T-helper 2 cell treated with Interferon-gamma antibody and Interleukin-4, amounts not matched to agents 5 μg/mL and 100 μg/mL, for 36 hours (primary cell): Measurements from ENCODE around the gene BCR.

Experiments used
- DNase-seq: peaks from one replicate; pipeline ENCODE4 v3.0.0; 2021; ENCODE audit warnings: low spot score
- H3K27ac Mint-ChIP-seq: one replicate; pipeline ENCODE4 v1.8.0; 2021; ENCODE audit warnings: mild to moderate bottlenecking, mixed read lengths
- H3K27me3 Mint-ChIP-seq: one replicate; pipeline ENCODE4 v1.8.0; 2021; ENCODE audit warnings: low read depth, mixed read lengths
- H3K36me3 Mint-ChIP-seq: one replicate; pipeline ENCODE4 v1.8.0; 2021; ENCODE audit warnings: low read depth, mixed read lengths
- H3K4me1 Mint-ChIP-seq: one replicate; pipeline ENCODE4 v1.8.0; 2021; ENCODE audit warnings: low read depth, mixed read lengths
- H3K4me3 Mint-ChIP-seq: one replicate; pipeline ENCODE4 v1.8.0; 2022; ENCODE audit warnings: mild to moderate bottlenecking, moderate library complexity, mixed read lengths
- H3K9me3 Mint-ChIP-seq: one replicate; pipeline ENCODE4 v1.8.0; 2021; ENCODE audit warnings: mixed read lengths

Gene BCR

GRCh38 chr22:23175817-23176644 is 4.3 kb upstream of the BCR start:
- H3K4me1 Mint-ChIP-seq = peaks cover 21% of the 10 kb centered on the region
- peaks cover 5% of the 10 kb centered on the region for H3K36me3 Mint-ChIP-seq
- H3K27ac Mint-ChIP-seq = peak overlapping the region; percentile 21
- no peak overlapping the region for H3K4me3 Mint-ChIP-seq
- no peak for DNase-seq
- H3K9me3 Mint-ChIP-seq = peaks cover 8% of the 10 kb centered on the region
- H3K27me3 Mint-ChIP-seq = no peaks in the 10 kb centered on the region

GRCh38 chr22:23176645-23177027 is 3.7 kb upstream of the BCR start:
- no peak for DNase-seq
- Mint-ChIP-seq H3K9me3 (peaks cover 8% of the 10 kb centered on the region), H3K4me1 (peaks cover 21% of the 10 kb centered on the region), H3K27me3 (no peaks in the 10 kb centered on the region), H3K36me3 (peaks cover 5% of the 10 kb centered on the region), H3K27ac (peak overlapping the region; percentile 21), H3K4me3 (no peak overlapping the region)

GRCh38 chr22:23177197-23177596 is 3.1 kb upstream of the BCR start:
- Mint-ChIP-seq H3K4me1 (peaks cover 27% of the 10 kb centered on the region), H3K9me3 (peaks cover 8% of the 10 kb centered on the region), H3K4me3 (no peak overlapping the region), H3K27me3 (no peaks in the 10 kb centered on the region), H3K36me3 (peaks cover 10% of the 10 kb centered on the region), H3K27ac (no peak overlapping the region)
- DNase-seq = no peak

- H3K9me3 Mint-ChIP-seq = peaks cover 8% of the 10 kb centered on the region
- peaks cover 40% of the 10 kb centered on the region for H3K4me1 Mint-ChIP-seq
- peaks cover 21% of the 10 kb centered on the region for H3K36me3 Mint-ChIP-seq
- H3K4me3 Mint-ChIP-seq = peak overlapping the region; percentile 37
- H3K27me3 Mint-ChIP-seq = no peaks in the 10 kb centered on the region
- peak; percentile 39 for DNase-seq
- no peak overlapping the region for H3K27ac Mint-ChIP-seq
Measured at GRCh38 chr22:23178512-23179254, 1.6 kb upstream of the BCR start.

- Mint-ChIP-seq H3K4me3 (peak overlapping the region; percentile 81), H3K27me3 (no peaks in the 10 kb centered on the region), H3K4me1 (peaks cover 47% of the 10 kb centered on the region), H3K36me3 (peaks cover 24% of the 10 kb centered on the region), H3K27ac (peak overlapping the region; percentile 53), H3K9me3 (peaks cover 8% of the 10 kb centered on the region)
- DNase-seq = no peak
Measured at GRCh38 chr22:23179381-23180299, 669 bp upstream of the BCR start.

GRCh38 chr22:23180893-23181720 is 798 bp downstream of the BCR start:
- no peaks in the 10 kb centered on the region for H3K27me3 Mint-ChIP-seq
- peaks cover 27% of the 10 kb centered on the region for H3K36me3 Mint-ChIP-seq
- peaks cover 53% of the 10 kb centered on the region for H3K4me1 Mint-ChIP-seq
- peak; percentile 24 for DNase-seq
- no peak overlapping the region for H3K27ac Mint-ChIP-seq
- peaks cover 4% of the 10 kb centered on the region for H3K9me3 Mint-ChIP-seq
- peak overlapping the region; percentile 88 for H3K4me3 Mint-ChIP-seq

- H3K9me3 Mint-ChIP-seq = peaks cover 4% of the 10 kb centered on the region
- peak overlapping the region; percentile 87 for H3K27ac Mint-ChIP-seq
- peaks cover 52% of the 10 kb centered on the region for H3K4me1 Mint-ChIP-seq
- H3K36me3 Mint-ChIP-seq = peaks cover 29% of the 10 kb centered on the region
- H3K27me3 Mint-ChIP-seq = no peaks in the 10 kb centered on the region
- H3K4me3 Mint-ChIP-seq = peak overlapping the region; percentile 88
- DNase-seq = peak; percentile 6
Measured at GRCh38 chr22:23181721-23182308, 1.5 kb downstream of the BCR start.

GRCh38 chr22:23182309-23183060 is 2.2 kb downstream of the BCR start:
- H3K4me3 Mint-ChIP-seq = peak overlapping the region; percentile 88
- H3K27ac Mint-ChIP-seq = peak overlapping the region; percentile 87
- peaks cover 28% of the 10 kb centered on the region for H3K36me3 Mint-ChIP-seq
- DNase-seq = peak; percentile 78
- no peaks in the 10 kb centered on the region for H3K27me3 Mint-ChIP-seq
- H3K9me3 Mint-ChIP-seq = no peaks in the 10 kb centered on the region
- H3K4me1 Mint-ChIP-seq = peaks cover 47% of the 10 kb centered on the region

GRCh38 chr22:23183061-23183698 is 2.9 kb downstream of the BCR start:
- no peak for DNase-seq
- no peaks in the 10 kb centered on the region for H3K27me3 Mint-ChIP-seq
- H3K36me3 Mint-ChIP-seq = peaks cover 35% of the 10 kb centered on the region
- H3K27ac Mint-ChIP-seq = peak overlapping the region; percentile 87
- H3K4me1 Mint-ChIP-seq = peaks cover 51% of the 10 kb centered on the region
- peak overlapping the region; percentile 88 for H3K4me3 Mint-ChIP-seq
- H3K9me3 Mint-ChIP-seq = no peaks in the 10 kb centered on the region

GRCh38 chr22:23184100-23184763 is 3.9 kb downstream of the BCR start:
- no peaks in the 10 kb centered on the region for H3K27me3 Mint-ChIP-seq
- H3K36me3 Mint-ChIP-seq = peaks cover 38% of the 10 kb centered on the region
- H3K4me3 Mint-ChIP-seq = peak overlapping the region; percentile 88
- DNase-seq = no peak
- peak overlapping the region; percentile 65 for H3K27ac Mint-ChIP-seq
- no peaks in the 10 kb centered on the region for H3K9me3 Mint-ChIP-seq
- H3K4me1 Mint-ChIP-seq = peaks cover 43% of the 10 kb centered on the region

- Mint-ChIP-seq H3K36me3 (peaks cover 39% of the 10 kb centered on the region), H3K9me3 (no peaks in the 10 kb centered on the region), H3K27me3 (no peaks in the 10 kb centered on the region), H3K4me3 (peak overlapping the region; percentile 64), H3K4me1 (peaks cover 43% of the 10 kb centered on the region), H3K27ac (peak overlapping the region; percentile 62)
- no peak for DNase-seq
Measured at GRCh38 chr22:23184764-23185113, 4.4 kb downstream of the BCR start.
